Adrenal gland (tissue), 12 donors: ENCODE results near the gene NUDT3. TPM values are rescaled to one million over a fixed set of nuclear protein-coding genes. Genes with fewer than 3 reads are reported as not detected.

Source experiments
- DNase-seq, 7 donors: peaks; one replicate each; pipeline ENCODE4 v3.0.0-alpha.2; 2019 to 2020
- H3K27ac ChIP-seq, 5 donors: fragments of 200-600 bp; sonication (generic) in 4 of 5; 1 replicate in 3 of 5; 2 replicates in 2 of 5; pipeline versions ENCODE4 v1.5.1 to v1.8.0; 2016 to 2020; ENCODE audit warnings: mild to moderate bottlenecking in 1 of 5
- H3K27me3 ChIP-seq: fragments of 200-600 bp; 2 replicates; pipeline ENCODE4 v1.8.0; 2021
- H3K36me3 ChIP-seq, 2 donors: fragments of 200-600 bp; replicated peaks in 1 of 2; 1 replicate in 1 of 2; 2 replicates in 1 of 2; pipeline versions ENCODE4 v1.5.1 to v1.8.0; 2018 to 2022
- H3K4me1 ChIP-seq, 2 donors: fragments of 200-600 bp; replicated peaks in 1 of 2; 1 replicate in 1 of 2; 2 replicates in 1 of 2; pipeline versions ENCODE4 v1.5.1 to v1.8.0; 2018 to 2021
- H3K4me3 ChIP-seq, 4 donors: fragments of 200-600 bp; sonication (generic) in 3 of 4; one replicate each; pipeline ENCODE4 v1.5.1; 2016 to 2018
- H3K9me3 ChIP-seq, 3 donors: fragments of 200-600 bp; sonication (generic) in 1 of 3; replicated peaks in 1 of 3; 1 replicate in 2 of 3; 2 replicates in 1 of 3; pipeline versions ENCODE4 v1.5.1 to v1.8.0; 2016 to 2021
- POLR2A ChIP-seq, 2 donors: fragments of 450-650 bp; IDR thresholded peaks; one replicate each; pipeline ENCODE4 v1.6.1; 2017; ENCODE audit warnings: antibody characterized with exemption in 2 of 2, mild to moderate bottlenecking in 2 of 2, moderate library complexity in 1 of 2
- WGBS, 4 donors: extraction: QIAGEN DNeasy Blood & Tissue Kit in 2 of 4; methylation state at CpG; one replicate each; pipeline versions ENCODE4 v1.1.5 to v1.1.7; 2013 to 2017; 5-methylcytosine and 5-hydroxymethylcytosine counted together
- intact Hi-C, 2 donors: fragments of 100-400 bp; cut with DNase I; formaldehyde crosslinking; loops; one replicate each; pipeline versions ENCODE4 v1.14.1 to v1.15.0; 2022 to 2023
- polyA plus RNA-seq, 3 donors: library from polyadenylated mRNA; stranded (reverse); fragments of 200-250 nt in 2 of 3; fragments of 350-450 nt in 1 of 3; fragmentation: Illumina TruSeq in 1 of 3; extraction: RNeasy Lipid Tissue Mini Kit (QIAGEN cat#74804) in 1 of 3; gene quantifications; one replicate each; pipeline ENCODE4 v1.2.3, GENCODE V29; 2013 to 2014
- total RNA-seq, 9 donors: library from RNA; depleted of rRNA in 4 of 9; stranded (reverse); fragments of >200 nt in 4 of 9; fragments of 120-200 nt in 1 of 9; fragmentation: NEBNext Ultra II Directional in 1 of 9; extraction: Animal tissue kit (Norgen Biotek cat#: 25700) in 1 of 9; gene quantifications; one replicate each; pipeline versions ENCODE4 v1.1.0 to v1.2.4, GENCODE V29; 2013 to 2023
- TF ChIP-seq, protein P1 (sequence below), 6 experiments: fragments of 450-650 bp in 4 of 6; fragments of 200-600 bp in 2 of 6; sonication (generic) in 1 of 6; IDR thresholded peaks; 1 replicate in 5 of 6; 2 replicates in 1 of 6; pipeline versions ENCODE4 v1.5.1 to v1.8.0; 2016 to 2021; ENCODE audit warnings: antibody characterized with exemption in 6 of 6, mild to moderate bottlenecking in 2 of 6, moderate library complexity in 1 of 6
- donor health status: healthy with polysubstance abuse.
- donor health status: Bipolar disorder and iron deficiency.
- donor health status: DM: yes; HTN: yes; CAD: no.
- donor health status: DM: no; HTN: no; CAD: no.
- donor health status: DM: no; HTN: no; CAD: no.
- donor health status: DM: yes; HTN: yes; CAD: no.

NUDT3 gene
- total and polyA plus RNA-seq, 12 donors, result 18.2 to 56.3 (median 40.9) TPM

DNA sequence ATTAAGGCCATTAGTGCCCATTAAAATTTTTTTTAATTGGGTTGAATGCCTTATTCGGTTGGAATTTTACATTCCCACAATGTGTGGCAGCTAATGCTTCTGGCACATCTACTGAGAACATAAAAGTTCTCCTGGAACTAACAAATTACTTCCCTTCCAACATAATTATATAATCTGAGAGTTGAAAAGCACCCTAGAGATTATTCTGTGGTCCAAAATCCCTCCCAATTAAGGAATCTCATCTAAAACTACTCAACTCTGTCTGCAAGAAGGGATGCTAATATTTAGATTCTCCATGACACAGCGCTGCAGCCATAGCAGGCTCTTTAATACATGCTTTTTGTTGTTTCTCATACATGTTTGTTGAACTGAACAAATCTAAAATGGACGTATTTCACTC is 4.0 kb downstream of the NUDT3 start:
- WGBS, 4 donors, result 64 to 82% (median 77%) methylated on average over 3 of the region's 3 CpGs
- H3K27me3 ChIP-seq, result no peaks in the 10 kb centered on the region
- intact Hi-C loops, result loop anchor here in 1 of 2 donors (10.0 kb wide), 1 partner anchor 54 kb away; no protein-coding TSS in a partner anchor
- DNase-seq, result no peak
- no peaks in the 10 kb centered on the region for H3K36me3 ChIP-seq
- TF ChIP-seq, protein P1, sequence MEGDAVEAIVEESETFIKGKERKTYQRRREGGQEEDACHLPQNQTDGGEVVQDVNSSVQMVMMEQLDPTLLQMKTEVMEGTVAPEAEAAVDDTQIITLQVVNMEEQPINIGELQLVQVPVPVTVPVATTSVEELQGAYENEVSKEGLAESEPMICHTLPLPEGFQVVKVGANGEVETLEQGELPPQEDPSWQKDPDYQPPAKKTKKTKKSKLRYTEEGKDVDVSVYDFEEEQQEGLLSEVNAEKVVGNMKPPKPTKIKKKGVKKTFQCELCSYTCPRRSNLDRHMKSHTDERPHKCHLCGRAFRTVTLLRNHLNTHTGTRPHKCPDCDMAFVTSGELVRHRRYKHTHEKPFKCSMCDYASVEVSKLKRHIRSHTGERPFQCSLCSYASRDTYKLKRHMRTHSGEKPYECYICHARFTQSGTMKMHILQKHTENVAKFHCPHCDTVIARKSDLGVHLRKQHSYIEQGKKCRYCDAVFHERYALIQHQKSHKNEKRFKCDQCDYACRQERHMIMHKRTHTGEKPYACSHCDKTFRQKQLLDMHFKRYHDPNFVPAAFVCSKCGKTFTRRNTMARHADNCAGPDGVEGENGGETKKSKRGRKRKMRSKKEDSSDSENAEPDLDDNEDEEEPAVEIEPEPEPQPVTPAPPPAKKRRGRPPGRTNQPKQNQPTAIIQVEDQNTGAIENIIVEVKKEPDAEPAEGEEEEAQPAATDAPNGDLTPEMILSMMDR (IDR thresholded peaks at IDR 0.05), result no peak
- TF ChIP-seq POLR2A (IDR thresholded peaks at IDR 0.05), result no peak
- no peak overlapping the region for H3K4me3 ChIP-seq
- H3K9me3 ChIP-seq, result no peaks in the 10 kb centered on the region
- H3K27ac ChIP-seq, result no peak overlapping the region
- H3K4me1 ChIP-seq, result peaks cover 16 to 66% of the 10 kb centered on the region in 2 donors

DNA sequence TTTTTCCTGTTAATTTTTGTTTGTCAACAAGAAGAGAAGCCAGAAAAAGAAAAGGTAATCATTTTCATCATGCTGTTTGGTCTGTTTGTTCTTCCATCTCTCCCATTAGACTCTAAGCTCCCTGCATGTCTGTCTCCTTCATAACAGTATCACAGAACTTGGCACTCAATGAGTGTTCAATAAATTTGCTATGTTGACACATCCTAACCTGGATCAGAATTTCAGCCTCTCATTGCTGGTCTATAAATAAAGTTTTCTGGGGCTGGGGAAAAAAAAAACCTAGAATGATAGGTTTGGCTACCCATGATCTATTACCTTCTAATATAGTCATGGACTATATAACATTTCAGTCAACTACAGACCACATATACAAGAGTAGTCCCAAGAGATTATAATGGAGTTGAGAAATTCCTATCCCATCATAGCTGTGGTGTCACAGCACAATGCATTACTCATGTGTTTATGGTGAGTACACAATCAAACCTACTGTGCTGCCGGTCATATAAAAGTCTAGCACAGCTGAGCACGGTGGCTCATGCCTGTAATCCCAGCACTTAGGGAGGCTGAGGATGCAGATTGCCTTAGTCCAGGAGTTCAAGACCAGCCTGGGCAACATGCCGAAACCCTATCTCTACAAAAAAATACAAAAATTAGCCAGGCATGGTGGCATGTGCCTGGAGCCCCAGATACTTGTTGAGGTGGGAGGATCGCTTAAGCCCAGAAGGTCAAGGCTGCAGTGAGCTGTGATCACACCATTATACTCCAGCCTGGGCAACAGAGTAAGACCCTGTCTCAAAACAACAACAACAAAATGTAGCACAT is 5.9 kb downstream of the NUDT3 start:
- intact Hi-C loops, result loop anchor here in 1 of 2 donors (10.0 kb wide), 1 partner anchor 52 kb away; no protein-coding TSS in a partner anchor
- H3K9me3 ChIP-seq, result no peaks in the 10 kb centered on the region
- H3K4me3 ChIP-seq, result no peak overlapping the region
- no peaks in the 10 kb centered on the region for H3K27me3 ChIP-seq
- WGBS, 4 donors, result 74 to 81% (median 80%) methylated on average over 4 of the region's 4 CpGs
- H3K4me1 ChIP-seq, result peaks cover 20 to 65% of the 10 kb centered on the region in 2 donors
- TF ChIP-seq, protein P1 (IDR thresholded peaks at IDR 0.05), result no peak
- TF ChIP-seq POLR2A (IDR thresholded peaks at IDR 0.05), result no peak
- DNase-seq, result peak in 2 of 7 donors; percentile 26 to 44
- peak overlapping the region in 2 of 5 donors; percentile 5 to 26 for H3K27ac ChIP-seq
- H3K36me3 ChIP-seq, result no peaks in the 10 kb centered on the region

DNA sequence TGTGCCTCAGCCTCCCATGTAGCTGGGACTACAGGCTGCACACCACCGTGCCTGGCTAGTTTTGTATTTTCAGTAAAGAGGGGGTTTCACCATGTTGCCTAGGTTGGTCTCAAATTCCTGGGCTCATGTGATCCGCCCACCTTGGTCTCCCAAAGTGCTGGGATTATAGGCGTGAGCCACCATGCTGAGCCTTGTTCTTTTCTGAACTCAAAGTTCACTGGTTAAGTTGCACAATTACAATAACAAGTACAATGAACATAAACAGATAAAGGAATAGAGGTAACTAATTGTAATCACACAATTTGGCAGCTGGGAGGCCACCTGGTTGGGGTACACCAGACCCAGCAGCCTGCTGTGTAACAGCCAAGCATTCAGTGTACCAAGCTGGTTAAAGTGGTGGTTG is 6.7 kb downstream of the NUDT3 start:
- H3K9me3 ChIP-seq, result no peaks in the 10 kb centered on the region
- DNase-seq, result peak in 1 of 7 donors; percentile 39
- intact Hi-C loops, result loop anchor here in 1 of 2 donors (10.0 kb wide), 1 partner anchor 51 kb away; no protein-coding TSS in a partner anchor
- no peaks in the 10 kb centered on the region for H3K36me3 ChIP-seq
- 92 to 97% (median 94%) methylated on average over 3 of the region's 3 CpGs for WGBS, 4 donors
- TF ChIP-seq POLR2A (IDR thresholded peaks at IDR 0.05), result no peak
- TF ChIP-seq, protein P1 (IDR thresholded peaks at IDR 0.05), result no peak
- H3K27ac ChIP-seq, result peak overlapping the region in 1 of 5 donors; percentile 26
- H3K27me3 ChIP-seq, result no peaks in the 10 kb centered on the region
- peaks cover 20 to 62% of the 10 kb centered on the region in 2 donors for H3K4me1 ChIP-seq
- no peak overlapping the region for H3K4me3 ChIP-seq

DNA sequence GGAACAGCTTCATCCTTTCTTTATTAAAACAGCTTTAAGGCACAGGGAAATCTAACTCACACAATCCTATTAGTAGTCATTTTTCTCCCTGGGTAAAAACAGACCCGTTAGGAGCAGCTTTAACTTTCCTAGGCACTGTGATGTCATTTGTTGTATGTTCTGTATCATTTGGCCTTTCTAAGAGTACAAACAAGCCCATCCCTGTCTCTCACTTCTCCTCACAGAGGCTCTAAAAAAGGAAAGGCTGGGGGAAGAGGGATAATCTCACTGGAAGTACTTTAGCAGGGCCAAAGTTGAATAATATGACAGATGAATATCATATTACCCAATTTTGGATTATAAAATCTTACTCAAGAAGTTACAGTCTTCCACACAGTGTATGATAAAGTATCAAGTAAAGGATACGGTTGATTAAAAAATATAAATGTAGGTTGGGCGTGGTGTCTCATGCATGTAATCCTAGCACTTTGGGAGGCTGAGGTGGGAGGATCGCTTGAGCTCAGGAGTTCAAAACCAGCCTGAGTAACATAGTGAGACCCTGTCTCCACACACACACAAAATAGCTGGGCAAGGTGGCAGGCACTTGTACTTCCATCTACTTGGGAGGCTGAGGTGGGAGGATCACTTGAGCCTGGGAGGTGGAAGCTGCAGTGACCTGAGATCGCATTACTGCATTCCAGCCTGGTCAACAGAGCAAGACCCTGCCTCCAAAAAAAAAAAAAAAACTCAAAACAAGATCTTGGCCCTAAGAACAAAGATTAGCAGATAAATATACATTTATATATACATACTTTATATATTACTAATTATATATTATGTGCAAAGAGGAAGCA is 7.9 kb downstream of the NUDT3 start:
- DNase-seq, result peak in 1 of 7 donors; percentile 43
- H3K27ac ChIP-seq, result peak overlapping the region; percentile 74 to 92 (median 77)
- H3K4me1 ChIP-seq, result peaks cover 20 to 61% of the 10 kb centered on the region in 2 donors
- H3K36me3 ChIP-seq, result no peaks in the 10 kb centered on the region
- no peaks in the 10 kb centered on the region for H3K27me3 ChIP-seq
- no peaks in the 10 kb centered on the region for H3K9me3 ChIP-seq
- no peak for TF ChIP-seq POLR2A (IDR thresholded peaks at IDR 0.05)
- TF ChIP-seq, protein P1 (IDR thresholded peaks at IDR 0.05), result no peak
- intact Hi-C loops, result loop anchor here in 1 of 2 donors (10.0 kb wide), 1 partner anchor 50 kb away; no protein-coding TSS in a partner anchor
- 79 to 89% (median 82%) methylated on average over 5 of the region's 5 CpGs for WGBS, 4 donors
- H3K4me3 ChIP-seq, result no peak overlapping the region
